ENCODE measurements around the gene LCAT.
A peak's percentile ranks its signal among the peaks of the same experiment; 100 is the strongest.
"Not testable (repeated sequence)": the region's sequence is repeated elsewhere in the genome, so short reads cannot be mapped to it uniquely, and the experiment has no call there.

The LCAT gene, protein sequence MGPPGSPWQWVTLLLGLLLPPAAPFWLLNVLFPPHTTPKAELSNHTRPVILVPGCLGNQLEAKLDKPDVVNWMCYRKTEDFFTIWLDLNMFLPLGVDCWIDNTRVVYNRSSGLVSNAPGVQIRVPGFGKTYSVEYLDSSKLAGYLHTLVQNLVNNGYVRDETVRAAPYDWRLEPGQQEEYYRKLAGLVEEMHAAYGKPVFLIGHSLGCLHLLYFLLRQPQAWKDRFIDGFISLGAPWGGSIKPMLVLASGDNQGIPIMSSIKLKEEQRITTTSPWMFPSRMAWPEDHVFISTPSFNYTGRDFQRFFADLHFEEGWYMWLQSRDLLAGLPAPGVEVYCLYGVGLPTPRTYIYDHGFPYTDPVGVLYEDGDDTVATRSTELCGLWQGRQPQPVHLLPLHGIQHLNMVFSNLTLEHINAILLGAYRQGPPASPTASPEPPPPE

DNA sequence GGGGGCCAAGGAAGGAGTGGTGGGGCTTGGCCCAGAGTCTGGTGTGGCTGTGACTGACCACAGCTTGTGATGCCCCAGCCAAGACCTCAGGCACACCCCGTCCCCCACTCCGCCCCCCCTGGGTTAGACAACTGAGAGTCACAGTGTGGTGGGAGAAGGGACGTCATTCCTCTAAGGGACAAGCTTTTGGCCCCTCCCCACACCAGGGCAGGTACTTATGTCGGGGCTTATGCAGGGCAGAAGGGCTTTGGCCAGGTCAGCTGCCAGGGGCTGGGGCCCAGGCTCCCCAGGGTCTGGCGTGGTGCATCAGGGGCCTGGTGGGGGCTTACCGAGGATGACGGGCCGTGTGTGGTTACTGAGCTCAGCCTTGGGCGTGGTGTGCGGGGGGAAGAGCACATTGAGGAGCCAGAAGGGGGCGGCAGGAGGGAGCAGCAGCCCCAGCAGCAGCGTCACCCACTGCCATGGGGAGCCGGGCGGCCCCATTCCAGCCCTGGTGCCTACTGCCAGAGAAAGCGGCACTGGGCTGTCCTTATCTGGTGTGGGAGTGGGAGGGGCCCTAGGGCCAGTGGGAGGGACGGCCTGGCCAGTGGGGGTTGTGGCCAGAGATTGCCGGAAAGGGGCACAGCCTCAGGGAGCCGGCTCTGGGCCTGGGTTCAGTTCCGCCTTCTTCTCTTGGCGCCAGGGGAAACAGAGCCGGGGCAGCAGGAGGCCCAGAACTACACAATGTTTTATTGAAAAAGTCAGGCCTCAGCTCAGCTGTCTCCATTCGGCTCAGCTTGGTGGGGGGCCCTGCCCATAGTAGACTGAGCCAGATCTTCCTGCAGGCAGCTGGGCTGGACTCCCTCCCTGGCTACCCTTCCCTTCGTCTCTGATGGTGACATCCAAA lies at the start of gene LCAT:
LCAT (minus strand) TSS at position 502 of the 886 bp plus-strand sequence; CDS start at position 483, 19 bp downstream.
- DNase-seq (ENCODE audit: low read depth in 4 of 4, low spot score in 1 of 4) = no peak

DNA sequence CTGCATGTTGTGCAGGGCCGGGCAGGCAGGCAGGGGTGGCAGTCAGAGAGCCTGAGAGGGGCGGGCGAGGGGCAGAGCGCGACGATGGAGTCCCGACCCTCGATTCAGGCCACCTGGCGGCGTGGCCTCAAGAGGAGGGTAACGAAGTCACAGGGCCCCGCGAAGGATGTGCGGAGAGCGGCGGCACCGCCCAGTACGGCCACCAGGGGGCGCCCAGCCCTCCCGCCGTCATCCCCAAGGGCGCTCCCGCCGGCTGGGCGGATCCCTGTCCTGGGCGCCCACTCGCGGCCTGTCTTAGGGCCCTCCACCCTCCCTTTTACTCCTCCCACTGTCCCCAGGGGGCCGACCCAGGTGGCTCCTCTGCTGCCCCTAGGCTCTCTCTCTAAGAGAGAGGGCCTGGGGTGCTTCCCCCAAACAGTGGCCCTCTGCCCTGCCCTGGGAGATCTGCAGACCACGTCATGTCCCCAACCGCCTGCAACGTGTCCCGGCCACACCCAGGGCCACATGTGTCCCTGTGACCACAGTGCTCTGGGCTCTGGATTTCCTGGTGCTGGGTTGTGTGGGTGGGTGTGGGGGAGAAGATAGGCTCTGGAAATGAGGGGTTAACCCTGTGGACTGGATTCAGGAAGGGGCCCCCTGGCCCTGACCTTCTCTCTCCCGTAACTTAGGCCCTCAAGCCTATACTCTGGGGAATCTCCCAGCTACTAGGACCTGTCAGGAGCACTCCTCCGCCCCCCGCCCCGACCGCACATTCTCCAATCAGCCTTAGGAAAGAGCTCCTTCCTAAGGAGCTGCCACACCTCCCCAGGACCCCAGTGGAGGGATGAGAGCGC lies 49.5 kb upstream of the LCAT start:
- peak; percentile 53 to 78 (median 73) for DNase-seq (ENCODE audit: low read depth in 4 of 4, low spot score in 1 of 4)

DNA sequence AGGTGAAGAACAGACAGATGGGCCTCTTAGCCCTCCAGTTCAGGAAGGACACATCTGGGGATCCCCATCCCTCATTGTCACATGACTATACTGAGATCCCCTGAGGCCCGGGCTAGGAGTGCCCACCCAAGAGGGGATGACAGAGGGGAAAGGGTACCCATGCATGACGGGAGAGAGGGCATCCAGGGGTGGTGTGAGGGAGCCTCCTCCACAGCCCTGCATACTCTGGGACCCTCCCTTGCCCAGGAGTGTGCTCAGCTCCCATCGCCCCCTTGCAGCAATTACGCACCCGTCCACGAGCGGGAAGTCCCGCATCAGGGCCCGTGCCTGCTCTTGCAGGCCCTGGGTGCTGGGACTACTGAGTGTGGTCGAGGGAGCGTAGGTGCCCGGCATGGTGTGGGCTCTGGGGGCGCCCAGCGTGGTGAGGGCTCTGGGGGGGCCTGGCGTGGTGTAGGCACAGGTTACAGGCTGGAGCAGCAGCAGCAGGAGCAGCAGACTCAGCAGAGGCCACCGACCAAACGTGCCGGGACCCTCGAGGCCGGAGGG lies 48.8 kb upstream of the LCAT start:
- no peak for DNase-seq (ENCODE audit: low read depth in 4 of 4, low spot score in 1 of 4)

DNA sequence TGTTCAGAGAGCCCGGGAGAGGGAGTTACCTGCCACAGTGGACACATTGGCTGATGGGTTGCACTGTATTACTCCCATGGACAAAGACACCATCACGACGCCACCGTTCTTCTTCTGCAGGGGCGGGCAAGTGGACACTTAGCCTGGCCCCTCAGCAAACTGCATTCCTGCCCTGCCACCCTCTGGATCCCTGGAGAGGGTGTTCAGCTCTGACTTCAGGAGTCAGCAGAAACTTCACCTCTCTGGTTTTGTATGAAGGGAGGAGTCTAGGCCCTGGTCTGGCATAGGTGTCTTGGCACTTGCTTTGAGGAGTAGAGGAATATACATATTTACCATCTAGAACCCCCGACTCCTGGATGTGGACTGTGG lies 46.1 kb upstream of the LCAT start:
- DNase-seq (ENCODE audit: low read depth in 4 of 4, low spot score in 1 of 4) = no peak

DNA sequence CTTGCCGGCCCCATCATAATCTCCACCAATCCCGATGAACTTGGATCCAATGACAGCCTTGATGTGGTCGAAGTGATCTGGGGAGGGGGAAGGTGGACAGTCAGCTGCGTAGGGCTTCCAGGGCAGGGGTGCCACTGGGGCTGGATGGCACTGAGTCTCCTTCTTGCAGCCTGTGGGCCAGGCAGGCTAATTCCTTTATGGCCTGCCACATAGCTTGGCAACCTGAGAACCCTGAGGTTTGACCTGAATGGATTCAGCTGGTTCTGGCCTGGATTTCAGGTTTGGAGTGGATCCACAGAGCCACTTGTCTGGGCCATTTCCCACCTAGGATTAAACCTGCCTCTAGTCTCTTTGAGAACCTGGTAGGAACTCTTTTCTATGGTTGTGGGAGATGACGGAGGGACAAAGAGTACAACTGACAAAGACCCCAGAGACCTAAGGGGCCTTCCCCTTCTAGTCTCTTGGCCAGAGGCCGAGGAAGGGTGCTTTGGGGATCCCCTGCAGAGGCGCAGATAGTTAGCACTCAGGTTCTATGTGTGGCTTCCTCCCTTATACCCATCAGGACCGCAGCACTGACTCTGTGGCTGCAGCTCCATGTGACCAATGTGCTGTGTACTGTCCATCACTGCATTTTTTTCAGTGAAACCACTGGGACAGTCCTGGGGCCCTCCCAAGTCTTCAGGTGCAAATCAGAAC lies 45.5 kb upstream of the LCAT start:
- no peak for DNase-seq (ENCODE audit: low read depth in 4 of 4, low spot score in 1 of 4)

DNA sequence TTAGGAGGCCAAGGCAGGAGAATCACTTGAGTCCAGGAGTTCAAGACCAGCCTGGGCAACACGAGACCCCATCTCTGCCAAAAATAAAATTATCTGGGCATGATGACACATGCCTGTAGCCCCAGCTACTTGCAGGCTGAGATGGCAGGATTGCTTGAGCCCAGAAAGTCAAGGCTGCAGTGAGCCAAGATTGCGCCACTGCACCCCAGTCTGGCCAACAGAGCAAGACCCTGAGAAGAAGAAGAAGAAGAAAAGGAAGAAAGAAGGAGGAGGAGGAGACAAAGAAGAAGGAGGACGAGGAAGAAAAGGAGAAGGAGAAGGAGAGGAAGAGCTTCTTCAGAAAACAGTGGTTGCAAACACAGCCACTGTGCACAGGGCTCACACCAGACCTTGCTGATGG lies 44.8 kb upstream of the LCAT start:
- no peak for DNase-seq (ENCODE audit: low read depth in 4 of 4, low spot score in 1 of 4)

DNA sequence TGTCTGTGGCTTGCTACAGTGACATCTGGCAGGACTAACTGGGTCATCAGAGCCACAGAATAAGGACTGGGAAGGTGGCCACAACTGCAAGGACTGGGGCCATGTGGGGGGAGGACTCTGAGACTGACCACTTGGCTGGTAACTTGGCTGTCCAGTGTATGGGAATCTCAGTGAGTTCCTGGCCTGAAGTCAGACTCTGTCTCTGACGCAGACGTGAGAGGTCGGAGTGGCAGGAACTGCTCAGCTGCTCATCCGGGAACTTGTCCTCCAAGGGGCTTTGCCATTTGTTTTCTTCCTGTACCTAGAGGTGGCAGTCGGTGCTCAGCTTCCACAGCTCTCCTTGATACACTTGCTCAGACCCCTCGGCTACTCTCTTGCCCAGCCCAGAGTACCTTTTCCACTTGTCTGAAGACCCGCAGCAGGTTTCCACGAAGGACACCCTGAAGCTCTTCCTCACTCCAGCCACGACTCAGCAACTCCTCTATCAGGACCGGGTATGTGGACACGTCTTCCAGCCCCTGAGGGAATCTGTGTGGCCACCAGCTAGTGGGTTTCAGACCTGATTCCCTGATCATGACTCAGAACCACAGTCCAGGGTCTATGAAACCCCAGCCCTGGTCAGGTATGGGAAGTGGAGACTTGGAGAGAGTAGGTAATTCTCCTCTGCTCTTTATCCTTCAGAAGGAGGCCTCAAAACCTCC lies 43.7 kb upstream of the LCAT start:
- DNase-seq (ENCODE audit: low read depth in 4 of 4, low spot score in 1 of 4) = no peak

DNA sequence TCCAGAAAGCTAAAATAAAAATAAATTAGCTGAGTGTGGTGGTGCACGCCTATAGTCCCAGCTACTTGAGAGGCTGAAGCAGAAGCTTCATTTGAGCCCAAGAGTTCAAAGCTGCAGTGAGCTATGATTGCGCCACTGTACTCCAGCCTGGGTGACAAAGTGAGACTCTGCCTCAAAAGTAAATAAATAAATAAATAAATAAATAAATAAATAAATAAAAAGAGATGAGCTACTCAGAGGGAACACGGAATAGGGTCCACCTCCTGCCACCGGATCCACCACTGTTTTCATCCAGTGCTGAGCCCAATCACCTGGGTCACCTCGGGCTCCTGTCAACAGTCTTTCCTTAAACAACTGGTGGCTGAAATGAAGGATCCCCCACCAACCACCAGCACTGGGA lies 43.0 kb upstream of the LCAT start:
- no peak for DNase-seq (ENCODE audit: low read depth in 4 of 4, low spot score in 1 of 4)

DNA sequence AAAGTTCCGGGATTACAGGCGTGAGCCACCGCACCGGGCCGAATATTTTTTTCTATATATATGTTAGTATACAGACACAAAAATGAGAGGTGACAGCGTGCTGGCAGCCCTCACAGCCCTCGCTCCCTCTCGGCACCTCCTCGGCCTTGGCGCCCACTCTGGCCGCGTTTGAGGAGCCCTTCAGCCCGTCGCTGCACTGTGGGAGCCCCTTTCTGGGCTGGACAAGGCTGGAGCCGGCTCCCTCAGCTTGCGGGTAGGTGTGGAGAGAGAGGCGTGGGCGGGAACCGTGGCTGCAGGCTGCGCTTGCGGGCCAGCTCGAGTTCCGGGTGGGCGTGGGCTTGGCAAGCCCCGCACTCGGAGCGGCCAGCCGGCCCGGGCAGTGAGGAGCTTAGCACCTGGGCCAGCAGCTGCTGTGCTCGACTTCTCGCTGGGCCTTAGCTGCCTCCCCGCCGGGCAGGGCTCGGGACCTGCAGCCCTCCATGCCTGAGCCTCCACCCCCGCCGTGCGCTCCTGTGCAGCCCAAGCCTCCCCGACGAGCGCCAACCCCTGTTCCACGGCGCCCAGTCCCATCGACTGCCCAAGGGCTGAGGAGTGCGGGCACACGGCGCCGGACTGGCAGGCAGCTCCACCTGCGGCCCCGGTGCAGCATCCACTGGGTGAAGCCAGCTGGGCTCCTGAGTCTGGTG lies 38.2 kb upstream of the LCAT start:
- no peak for DNase-seq (ENCODE audit: low read depth in 4 of 4, low spot score in 1 of 4)

DNA sequence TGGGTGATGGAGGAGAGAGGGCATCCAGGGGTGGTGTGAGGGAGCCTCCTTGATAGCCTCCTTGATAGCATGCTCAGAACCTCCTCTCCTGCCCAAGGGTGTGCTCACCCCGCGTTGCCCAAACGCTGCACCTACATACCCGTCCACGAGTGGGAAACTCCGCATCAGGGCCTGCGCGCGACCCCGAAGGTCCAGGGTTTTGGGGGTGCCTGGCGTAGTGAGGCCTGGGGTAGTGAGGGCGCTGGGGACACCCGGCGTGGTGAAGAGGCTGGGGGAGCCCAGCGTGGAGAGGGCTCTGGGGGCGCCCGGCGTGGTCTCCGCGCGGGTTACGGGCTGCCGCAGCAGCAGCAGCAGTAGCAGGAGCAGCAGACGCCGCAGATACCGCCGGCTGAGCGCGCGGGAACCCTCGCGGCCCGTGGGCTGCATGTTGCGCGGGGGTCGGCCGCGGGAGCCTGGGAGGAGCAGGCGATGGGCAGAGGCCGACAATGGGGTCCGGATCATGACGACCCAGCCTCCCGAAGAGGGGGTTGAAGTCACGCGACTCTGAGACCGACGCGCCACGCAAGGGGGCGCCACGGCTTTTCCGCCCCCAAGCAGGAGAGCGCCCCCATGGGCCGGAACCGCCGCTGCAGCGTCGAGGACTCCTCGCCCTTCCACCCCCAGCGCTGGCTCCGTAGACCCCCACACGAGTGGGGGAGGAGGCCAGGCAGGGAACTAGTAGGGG lies 36.2 kb upstream of the LCAT start, which contains the start of gene DPEP3:
DPEP3 (minus strand) TSS at position 545 of the 724 bp plus-strand sequence; CDS start at position 426, 119 bp downstream.
- DNase-seq (ENCODE audit: low read depth in 4 of 4, low spot score in 1 of 4) = no peak

DNA sequence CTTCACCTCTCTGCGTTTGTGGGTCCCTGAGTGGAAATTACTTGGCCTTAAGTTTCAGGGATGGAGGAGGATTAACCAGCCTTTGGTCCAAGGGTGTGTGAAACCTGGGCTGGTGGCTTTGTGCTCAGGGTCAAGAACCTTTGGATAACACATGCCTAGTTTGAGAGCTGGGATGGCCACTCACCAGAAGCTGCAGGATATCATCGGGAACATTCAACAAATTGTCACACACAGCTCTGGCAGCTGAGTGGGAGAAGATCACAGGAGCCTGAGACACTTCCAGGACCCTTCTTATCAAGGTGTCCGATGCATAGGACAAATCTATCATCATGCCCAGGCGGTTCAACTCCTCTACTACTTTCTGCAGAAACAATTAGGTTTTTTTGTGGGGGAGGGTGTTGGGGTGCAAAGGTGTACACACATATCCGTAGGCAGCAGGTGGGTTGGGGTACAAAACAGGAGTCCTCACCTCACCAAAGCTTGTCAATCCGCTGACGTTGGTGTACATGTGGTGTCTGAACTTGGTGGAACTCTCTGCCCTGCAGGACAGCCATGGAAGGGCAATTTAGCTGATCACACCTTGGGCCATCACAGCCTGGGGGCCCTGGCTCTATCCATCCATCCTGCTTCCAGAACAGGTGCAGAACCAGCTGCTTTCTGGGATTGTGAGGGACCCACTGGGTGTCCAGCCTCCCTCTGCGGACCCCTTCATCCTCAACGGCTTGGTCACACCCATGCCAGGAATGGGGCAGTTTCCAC lies 33.7 kb upstream of the LCAT start:
- DNase-seq (ENCODE audit: low read depth in 4 of 4, low spot score in 1 of 4) = no peak

DNA sequence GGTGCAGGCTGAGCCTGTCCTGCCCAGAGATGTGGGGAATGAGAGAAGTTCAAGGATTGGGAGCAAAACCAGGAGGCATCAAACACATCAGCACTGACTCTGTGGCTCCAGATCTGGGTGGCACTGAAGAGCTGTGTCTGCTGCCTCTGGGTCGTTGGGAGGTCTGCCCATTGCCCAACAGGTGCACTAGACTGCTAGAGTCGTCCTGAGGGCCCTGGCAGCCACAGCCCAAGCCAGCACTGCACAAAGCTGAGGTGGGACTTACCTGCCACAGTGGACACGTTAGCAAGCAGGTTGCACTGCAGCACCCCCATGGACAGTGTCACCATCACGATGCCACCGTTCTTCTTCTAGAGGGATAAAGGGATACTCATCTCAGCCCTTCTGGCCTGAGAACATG lies 33.1 kb upstream of the LCAT start:
- DNase-seq (ENCODE audit: low read depth in 4 of 4, low spot score in 1 of 4) = no peak

DNA sequence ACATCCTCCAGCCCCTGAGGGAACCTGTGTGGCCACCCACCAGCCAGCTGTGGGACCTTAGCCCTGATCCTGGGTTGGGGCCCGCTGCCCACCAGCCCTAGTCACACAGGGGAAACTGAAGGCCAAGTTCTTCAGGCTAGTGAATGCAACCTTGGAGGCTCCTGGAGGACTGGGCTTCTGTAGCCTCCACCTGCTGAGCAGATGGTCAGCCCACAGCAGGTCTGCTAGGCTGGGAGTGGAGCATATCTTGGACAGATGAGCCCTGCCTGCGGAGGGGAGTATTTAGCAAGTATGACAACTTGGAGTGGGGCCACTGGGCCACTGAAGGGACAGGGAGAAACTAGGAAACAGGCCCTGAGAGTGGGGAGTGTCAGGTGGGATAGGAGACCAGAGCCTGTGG lies 32.3 kb upstream of the LCAT start:
- DNase-seq (ENCODE audit: low read depth in 4 of 4, low spot score in 1 of 4) = no peak

DNA sequence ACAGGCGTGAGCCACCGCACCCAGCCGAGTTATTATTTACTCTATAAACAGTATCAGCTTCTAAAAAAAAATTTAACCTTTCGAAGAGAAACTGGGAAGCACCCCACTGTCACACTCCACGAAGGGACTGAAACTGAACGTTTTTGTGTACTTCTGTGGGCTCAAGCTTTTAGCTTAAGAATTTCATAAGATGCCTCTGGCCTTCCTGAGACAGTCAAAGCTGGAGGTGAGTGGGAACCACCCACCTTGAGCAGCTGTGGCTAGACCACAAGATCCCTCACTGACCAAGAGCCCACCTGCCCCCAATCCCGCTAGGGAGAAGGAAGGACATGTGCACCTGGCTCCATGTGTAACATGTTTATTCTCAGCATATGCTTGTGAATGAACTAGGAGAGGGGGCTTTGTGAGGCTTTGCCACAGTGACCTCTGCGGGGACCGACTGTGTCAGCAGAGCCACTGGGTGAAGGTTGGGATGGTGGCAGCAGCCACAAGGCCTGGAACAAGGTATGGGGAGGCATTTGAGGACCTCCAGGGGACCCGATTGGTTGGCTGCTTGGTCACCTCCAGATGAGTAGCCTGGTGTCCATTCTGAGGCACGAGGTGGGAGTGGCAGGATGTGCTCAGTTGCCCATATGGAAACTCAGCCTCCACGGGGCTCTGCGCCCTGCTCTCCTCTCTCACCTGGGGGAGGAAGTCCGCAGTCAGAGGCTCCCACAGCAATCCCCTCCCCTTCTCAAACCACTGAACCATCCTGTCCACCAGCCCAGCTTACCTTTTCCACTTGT lies 31.6 kb upstream of the LCAT start:
- no peak for DNase-seq (ENCODE audit: low read depth in 4 of 4, low spot score in 1 of 4)

DNA sequence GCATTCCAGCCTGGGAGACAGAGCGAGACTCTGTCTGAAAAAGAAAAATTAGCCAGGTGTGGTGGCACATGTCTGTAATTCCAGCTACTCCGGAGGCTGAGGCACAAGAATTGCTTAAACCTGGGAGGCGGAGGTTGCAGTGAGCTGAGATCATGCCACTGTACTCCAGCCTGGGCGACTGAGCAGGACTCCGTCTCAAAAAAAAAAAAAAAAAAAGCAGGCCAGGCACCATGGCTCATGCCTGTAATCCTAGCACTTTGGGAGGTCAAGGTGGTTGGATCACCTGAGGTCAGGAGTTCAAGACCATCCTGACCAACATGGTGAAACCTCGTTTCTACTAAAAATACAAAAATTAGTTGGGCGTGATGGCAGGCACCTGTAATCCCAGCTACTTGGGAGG lies 28.4 kb upstream of the LCAT start:
- not testable (repeated sequence) for DNase-seq (ENCODE audit: low read depth in 4 of 4, low spot score in 1 of 4)

DNA sequence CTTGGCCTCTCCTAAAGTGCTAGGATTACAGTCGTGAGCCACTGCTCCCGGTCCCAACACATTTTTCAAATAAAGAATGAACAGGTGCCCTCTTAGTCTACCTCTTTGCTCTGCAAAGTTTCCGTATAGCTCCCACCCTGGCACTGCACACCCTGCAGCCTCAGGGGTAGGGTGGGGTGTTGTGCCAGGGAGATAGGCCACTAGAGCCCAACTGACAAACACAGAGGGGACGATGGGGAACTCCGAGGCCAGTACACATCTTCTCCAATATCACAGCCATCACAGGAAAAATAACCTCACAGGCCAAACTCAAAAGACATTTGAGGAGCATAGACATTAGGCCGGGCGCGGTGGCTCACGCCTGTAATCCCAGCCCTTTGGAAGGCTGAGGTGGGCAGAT lies 27.2 kb upstream of the LCAT start:
- no peak for DNase-seq (ENCODE audit: low read depth in 4 of 4, low spot score in 1 of 4)

Measured in stimulated activated CD4-positive, alpha-beta T cell treated with anti-CD3 and anti-CD28 coated beads, Interleukin-1b, Interleukin-23, amount 100 ng/mL, for 24 hours (primary cell).